Right ventricle myocardium inferior (tissue), 1 donor: ENCODE data around the gene ZFP57. TPM values are rescaled to one million over a fixed set of nuclear protein-coding genes. Genes with fewer than 3 reads are reported as not detected.

ENCODE experiments used
- ATAC-seq: fragments of 200-7000 bp; cut with Tn5 transposase; one replicate; pipeline ENCODE4 v1.9.1; 2020; ENCODE audit warnings: mild to moderate bottlenecking, moderate library complexity
- DNase-seq: peaks from one replicate; pipeline ENCODE4 v3.0.0; 2021; ENCODE audit errors: missing footprints
- intact Hi-C: fragments of 100-400 bp; cut with DNase I; formaldehyde crosslinking; loops from one replicate; pipeline ENCODE4 v1.11.0; 2022
- long read RNA-seq: library from polyadenylated mRNA; unstranded; transcript quantifications from one replicate; pipeline ENCODE4 v2.0.0, GENCODE V29; 2021
- total RNA-seq: library from RNA; stranded (reverse); fragmentation: NEBNext Ultra II Directional; extraction: Animal tissue kit (Norgen Biotek cat#: 25700); gene quantifications from one replicate; pipeline ENCODE4 v1.2.1, GENCODE V29; 2021
- donor health status: DM: no; HTN: yes; CAD: no; lungs with severe emphysema.

Gene ZFP57
- not detected for total RNA-seq
- long read RNA-seq = 0 reads

DNA sequence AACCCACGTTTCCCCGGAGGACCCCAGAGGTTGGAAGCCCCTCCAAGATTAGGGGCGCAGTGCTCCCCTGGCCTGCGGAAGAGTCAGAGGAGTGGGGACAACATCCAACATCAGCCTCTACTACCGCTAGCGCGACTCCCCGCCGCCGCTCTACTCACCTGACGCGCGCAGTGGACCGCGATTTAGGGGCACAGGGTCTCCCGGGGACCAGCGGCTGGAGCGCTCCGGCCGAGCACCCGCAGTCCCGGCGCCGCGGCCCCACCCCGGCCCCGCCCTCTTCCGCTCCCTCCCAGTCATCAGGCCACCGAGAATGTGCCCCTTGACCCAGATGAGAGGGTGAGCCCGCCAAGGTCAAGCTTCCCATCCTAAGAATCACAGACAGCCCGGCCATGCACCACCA lies at the start of gene ZFP57:
ZFP57 (minus strand) TSS at position 249 of the 400 bp plus-strand sequence. CDS start 4,149 bp downstream, outside the sequence.
- ATAC-seq = no peak
- intact Hi-C loops = no loop called here
- DNase-seq = no peak

DNA sequence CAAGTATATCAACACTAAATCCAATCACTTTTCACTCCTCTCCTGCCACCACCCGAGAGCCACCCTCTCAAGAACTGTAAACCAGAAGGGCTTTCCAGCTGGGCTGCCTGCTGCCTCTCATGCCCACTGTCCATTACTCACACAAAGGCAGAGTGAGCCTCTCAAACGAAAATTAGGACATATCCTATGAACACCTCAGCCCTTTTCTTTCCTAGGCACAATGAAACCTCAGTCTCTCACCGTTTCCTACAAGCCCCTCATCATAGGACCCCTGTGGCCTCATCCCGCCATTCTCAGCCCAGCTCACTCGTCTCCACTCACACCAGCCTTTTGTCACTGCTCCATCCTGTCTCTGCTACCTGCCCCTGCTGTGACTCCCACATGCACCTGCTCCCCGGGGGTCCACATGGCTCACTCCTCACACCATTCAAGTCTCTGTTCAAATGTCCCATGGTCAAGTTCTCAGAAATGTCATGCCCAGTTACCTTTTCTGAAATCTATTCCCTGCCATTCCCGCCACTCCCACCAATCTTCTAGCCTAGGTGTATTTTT lies 49.7 kb upstream of the ZFP57 start:
- intact Hi-C loops = no loop called here
- DNase-seq = no peak
- no peak for ATAC-seq

GRCh38 chr6:29729774-29730328 lies 48.9 kb upstream of the ZFP57 start:
- no peak for ATAC-seq
- no peak for DNase-seq
- intact Hi-C loops = no loop called here

- DNase-seq (no peak), ATAC-seq (no peak)
- intact Hi-C loops = no loop called here
Observed at GRCh38 chr6:29728875-29729270, 47.9 kb upstream of the ZFP57 start.

DNA sequence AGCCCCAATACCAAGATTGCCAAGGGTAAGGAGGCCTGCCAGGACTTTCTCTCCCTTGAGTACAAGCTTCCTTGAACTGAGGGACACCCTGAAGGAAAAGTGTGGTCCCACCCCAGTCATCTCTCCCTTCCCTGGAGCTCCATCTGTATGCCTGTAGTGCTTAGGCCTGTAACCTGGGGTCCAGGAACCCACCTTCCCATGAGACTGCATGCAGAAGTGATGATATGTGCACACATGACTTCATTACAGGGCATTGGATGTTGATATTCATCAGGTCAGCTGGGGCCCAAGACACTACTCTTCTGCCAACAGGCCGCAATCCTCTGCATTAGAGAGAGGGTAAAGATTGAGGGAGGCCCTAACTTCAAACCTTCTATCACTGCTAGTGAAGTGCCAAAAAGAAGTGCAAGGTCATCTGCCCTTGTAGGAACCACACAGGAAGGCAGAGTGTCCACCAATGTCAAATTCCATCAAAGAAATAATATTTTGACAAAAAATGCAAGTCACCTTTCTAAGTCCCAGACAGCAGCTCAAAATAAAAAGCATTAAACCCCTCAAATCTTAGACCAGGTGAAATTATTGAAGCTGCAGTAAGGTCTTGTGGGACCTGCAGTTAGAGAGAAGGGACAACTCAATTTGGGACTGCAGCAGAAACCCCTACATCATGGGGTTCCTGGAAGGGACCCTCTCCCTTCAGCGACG lies 47.4 kb upstream of the ZFP57 start:
- DNase-seq (no peak), ATAC-seq (no peak)
- intact Hi-C loops = no loop called here

DNA sequence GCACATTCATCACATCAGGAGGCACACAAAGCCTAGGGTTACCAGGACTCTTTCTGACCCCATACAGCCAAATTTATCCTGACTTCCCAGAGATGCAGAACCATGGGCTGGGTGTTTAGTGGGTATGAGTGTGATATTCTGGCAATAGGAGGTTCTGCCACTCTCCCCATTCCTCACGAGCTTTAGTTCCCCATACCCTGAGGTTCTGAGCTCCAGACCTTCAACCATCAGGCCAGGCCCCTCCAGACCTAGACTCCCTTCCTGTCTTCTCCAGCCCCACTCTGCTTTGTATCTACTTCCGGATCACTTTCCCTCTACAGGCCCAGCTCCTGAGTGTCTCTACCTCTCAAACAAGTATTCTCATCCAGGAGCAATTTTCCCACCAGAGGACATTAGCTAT lies 46.7 kb upstream of the ZFP57 start:
- intact Hi-C loops = no loop called here
- no peak for ATAC-seq
- no peak for DNase-seq

GRCh38 chr6:29726571-29727194 lies 45.7 kb upstream of the ZFP57 start:
- no peak for DNase-seq
- ATAC-seq = no peak
- intact Hi-C loops = no loop called here

DNA sequence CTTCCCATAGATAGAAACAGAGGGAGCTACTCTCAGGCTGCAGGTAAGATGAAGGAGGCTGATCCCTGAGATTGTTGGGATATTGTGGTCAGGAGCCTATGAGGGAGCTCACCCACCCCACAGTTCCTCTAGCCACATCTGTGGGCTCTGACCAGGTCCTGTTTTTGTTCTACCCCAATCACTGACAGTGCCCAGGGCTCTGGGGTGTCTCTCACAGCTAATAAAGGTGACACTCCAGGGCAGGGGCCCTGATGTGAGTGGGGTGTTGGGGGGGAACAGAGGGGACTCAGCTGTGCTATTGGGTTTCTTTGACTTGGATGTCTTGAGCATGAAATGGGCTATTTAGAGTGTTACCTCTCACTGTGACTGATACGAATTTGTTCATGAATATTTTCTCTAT lies 45.0 kb upstream of the ZFP57 start:
- ATAC-seq = no peak
- no peak for DNase-seq
- intact Hi-C loops = no loop called here

GRCh38 chr6:29724937-29725869 lies 44.3 kb upstream of the ZFP57 start:
- ATAC-seq = no peak
- intact Hi-C loops = no loop called here
- DNase-seq = no peak

- peak; percentile 77 for DNase-seq
- ATAC-seq = peak; percentile 57
- intact Hi-C loops = no loop called here
Observed at GRCh38 chr6:29723666-29724588, 43.0 kb upstream of the ZFP57 start.

DNA sequence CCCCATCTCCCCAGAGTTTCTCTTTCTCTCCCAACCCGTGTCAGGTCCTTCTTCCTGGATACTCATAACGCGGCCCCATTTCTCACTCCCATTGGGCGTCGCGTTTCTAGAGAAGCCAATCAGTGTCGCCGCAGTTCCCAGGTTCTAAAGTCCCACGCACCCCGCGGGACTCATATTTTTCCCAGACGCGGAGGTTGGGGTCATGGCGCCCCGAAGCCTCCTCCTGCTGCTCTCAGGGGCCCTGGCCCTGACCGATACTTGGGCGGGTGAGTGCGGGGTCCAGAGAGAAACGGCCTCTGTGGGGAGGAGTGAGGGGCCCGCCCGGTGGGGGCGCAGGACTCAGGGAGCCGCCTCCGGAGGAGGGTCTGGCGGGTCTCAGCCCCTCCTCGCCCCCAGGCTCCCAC lies 42.3 kb upstream of the ZFP57 start, which contains the start of gene HLA-F:
HLA-F (plus strand) TSS at position 173 of the 404 bp plus-strand sequence; CDS start at position 203, 30 bp downstream.
- intact Hi-C loops = no loop called here
- peak; percentile 98 for ATAC-seq

DNA sequence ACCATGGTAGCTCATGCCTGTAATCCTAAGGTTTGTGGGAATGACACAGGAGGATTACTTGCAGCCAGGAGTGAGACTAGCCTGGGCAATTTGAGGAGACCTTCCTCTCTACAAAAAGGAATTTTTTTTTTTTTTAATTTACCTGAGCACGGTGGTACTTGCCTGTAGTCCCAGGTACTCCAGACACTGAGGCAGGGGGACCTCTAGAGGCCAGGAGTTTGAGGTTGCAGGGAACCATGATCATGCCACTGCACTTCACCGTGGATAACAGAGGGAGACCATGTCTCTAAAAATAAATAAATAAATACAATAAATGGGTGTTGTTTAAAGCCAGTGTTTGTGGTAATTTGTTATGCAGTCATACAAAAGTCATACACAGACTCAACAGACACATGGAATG lies 39.9 kb upstream of the ZFP57 start:
- intact Hi-C loops = no loop called here
- ATAC-seq = no peak
- no peak for DNase-seq

More for the DNA sequence above, 42.3 kb upstream of the ZFP57 start, which contains the start of gene HLA-F:
- DNase-seq = peak; percentile 92

- ATAC-seq = no peak
- no peak for DNase-seq
- intact Hi-C loops = no loop called here
Observed at GRCh38 chr6:29710281-29710941, 29.5 kb upstream of the ZFP57 start.

DNA sequence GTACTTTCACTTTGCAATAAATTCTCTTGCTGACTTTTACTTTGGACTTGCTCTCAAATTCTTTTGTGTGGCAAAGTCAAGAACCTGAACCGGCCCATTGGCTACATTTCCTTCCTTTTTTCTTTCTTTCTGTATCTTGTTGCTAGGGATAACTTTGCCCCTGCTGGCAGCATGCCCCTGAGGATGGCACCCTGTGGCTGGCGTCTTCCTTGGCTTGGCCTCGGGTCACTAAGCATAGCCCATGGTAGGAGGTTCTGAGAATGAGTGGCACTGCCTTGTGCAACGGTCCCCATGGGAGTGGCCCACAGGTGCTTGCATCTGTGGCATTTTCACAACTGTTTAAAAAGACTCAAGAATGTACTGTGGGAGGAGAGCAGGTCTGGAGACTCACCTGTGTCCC lies 28.2 kb upstream of the ZFP57 start:
- intact Hi-C loops = loop anchor here (5.0 kb wide), 1 partner anchor 298 kb away; no protein-coding TSS in a partner anchor
- DNase-seq = no peak
- ATAC-seq = no peak

DNA sequence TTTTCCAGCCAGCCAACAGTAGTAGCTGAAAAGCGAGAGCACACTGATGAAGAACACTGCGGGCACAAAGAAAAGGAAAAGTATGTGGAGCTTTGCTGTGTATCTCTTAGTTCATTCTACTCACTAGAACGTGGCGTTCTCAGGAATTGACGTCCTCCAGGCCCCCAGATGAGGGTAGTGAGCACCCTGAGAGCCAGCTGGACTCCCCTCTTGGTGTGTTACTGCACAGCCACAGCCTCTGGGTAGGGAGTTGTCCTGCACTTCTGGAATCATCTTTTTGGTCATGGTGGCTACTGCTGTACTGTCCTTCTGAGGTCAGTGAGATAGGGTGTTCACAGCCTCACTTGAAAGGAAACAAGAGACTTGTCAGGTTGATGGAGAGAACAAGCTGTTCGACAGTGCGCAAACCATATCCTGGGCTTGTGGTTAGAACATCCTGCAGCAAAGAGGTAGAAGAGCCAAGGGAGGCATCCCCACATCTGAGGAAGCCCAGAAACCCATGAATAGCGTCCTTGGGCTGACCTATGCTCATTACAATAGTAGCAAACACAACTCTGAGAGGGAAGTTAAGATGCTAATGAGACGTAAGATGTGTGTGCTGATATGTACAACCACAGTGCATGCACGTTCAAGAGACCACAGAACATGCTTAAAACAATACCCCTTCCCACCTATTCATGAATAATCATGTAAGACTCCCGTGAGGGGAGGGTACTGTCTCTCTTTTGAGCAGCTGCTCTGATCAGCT lies 27.7 kb upstream of the ZFP57 start:
- intact Hi-C loops = loop anchor here (5.0 kb wide), 1 partner anchor 299 kb away; no protein-coding TSS in a partner anchor
- DNase-seq = no peak
- ATAC-seq = no peak
